ENCODE results near the gene FREY1. TPM values are rescaled to one million over a fixed set of nuclear protein-coding genes. Genes with fewer than 3 reads are reported as not detected.
A peak's percentile ranks its signal among the peaks of the same experiment; 100 is the strongest.

FREY1 gene
- total RNA-seq, 3 donors from 2014 or later = 2.3 to 3.3 (median 2.4) TPM

- peaks cover 37% of the 10 kb centered on the region for H3K27me3 Mint-ChIP-seq (ENCODE audit: low read depth)
- peak; percentile 52 for DNase-seq
- H3K9me3 Mint-ChIP-seq = no peaks in the 10 kb centered on the region
- peaks cover 3% of the 10 kb centered on the region for H3K4me1 Mint-ChIP-seq (ENCODE audit: low read depth)
- ATAC-seq = peak; percentile 82 to 87
- no peaks in the 10 kb centered on the region for H3K36me3 Mint-ChIP-seq (ENCODE audit: insufficient read depth)
- H3K4me3 Mint-ChIP-seq = peak overlapping the region; percentile 60
These were observed 7.5 kb downstream of the FREY1 start for GRCh38 chr11:45899448-45900174.

- Mint-ChIP-seq H3K9me3 (no peaks in the 10 kb centered on the region), H3K4me3 (peak overlapping the region; percentile 60), H3K4me1 (ENCODE audit: low read depth) (peaks cover 3% of the 10 kb centered on the region), H3K27me3 (ENCODE audit: low read depth) (peaks cover 38% of the 10 kb centered on the region), H3K36me3 (ENCODE audit: insufficient read depth) (no peaks in the 10 kb centered on the region)
- no peak for ATAC-seq
- no peak for DNase-seq
These were observed 8.0 kb downstream of the FREY1 start for GRCh38 chr11:45899086-45899447.

GRCh38 chr11:45897556-45897955, 9.5 kb downstream of the FREY1 start:
- H3K9me3 Mint-ChIP-seq = no peaks in the 10 kb centered on the region
- DNase-seq (no peak), ATAC-seq (no peak)
- H3K4me3 Mint-ChIP-seq = no peak overlapping the region
- peaks cover 3% of the 10 kb centered on the region for H3K4me1 Mint-ChIP-seq (ENCODE audit: low read depth)
- peaks cover 42% of the 10 kb centered on the region for H3K27me3 Mint-ChIP-seq (ENCODE audit: low read depth)
- H3K36me3 Mint-ChIP-seq (ENCODE audit: insufficient read depth) = no peaks in the 10 kb centered on the region

- peaks cover 42% of the 10 kb centered on the region for H3K27me3 Mint-ChIP-seq (ENCODE audit: low read depth)
- H3K9me3 Mint-ChIP-seq = no peaks in the 10 kb centered on the region
- no peak overlapping the region for H3K4me3 Mint-ChIP-seq
These were observed 10.6 kb downstream of the FREY1 start for GRCh38 chr11:45896422-45896984.

GRCh38 chr11:45895553-45896259, 11.4 kb downstream of the FREY1 start:
- ATAC-seq (no peak), DNase-seq (no peak)
- Mint-ChIP-seq H3K36me3 (ENCODE audit: insufficient read depth) (no peaks in the 10 kb centered on the region), H3K27me3 (ENCODE audit: low read depth) (peaks cover 41% of the 10 kb centered on the region), H3K4me3 (no peak overlapping the region), H3K4me1 (ENCODE audit: low read depth) (peaks cover 3% of the 10 kb centered on the region), H3K9me3 (no peaks in the 10 kb centered on the region)

More at GRCh38 chr11:45896422-45896984, 10.6 kb downstream of the FREY1 start:
- DNase-seq = no peak
- peaks cover 3% of the 10 kb centered on the region for H3K4me1 Mint-ChIP-seq (ENCODE audit: low read depth)
- ATAC-seq = no peak
- no peaks in the 10 kb centered on the region for H3K36me3 Mint-ChIP-seq (ENCODE audit: insufficient read depth)

GRCh38 chr11:45894555-45895247, 12.4 kb downstream of the FREY1 start:
- Mint-ChIP-seq H3K4me3 (no peak overlapping the region), H3K4me1 (ENCODE audit: low read depth) (peaks cover 3% of the 10 kb centered on the region), H3K27me3 (ENCODE audit: low read depth) (peaks cover 37% of the 10 kb centered on the region), H3K36me3 (ENCODE audit: insufficient read depth) (no peaks in the 10 kb centered on the region), H3K9me3 (no peaks in the 10 kb centered on the region)
- DNase-seq (no peak), ATAC-seq (no peak)

- Mint-ChIP-seq H3K36me3 (ENCODE audit: insufficient read depth) (no peaks in the 10 kb centered on the region), H3K4me3 (no peak overlapping the region), H3K9me3 (no peaks in the 10 kb centered on the region), H3K27me3 (ENCODE audit: low read depth) (peaks cover 25% of the 10 kb centered on the region), H3K4me1 (ENCODE audit: low read depth) (no peaks in the 10 kb centered on the region)
- DNase-seq = no peak
- no peak for ATAC-seq
These were observed 14.2 kb downstream of the FREY1 start for GRCh38 chr11:45892856-45893255.

GRCh38 chr11:45890886-45891550, 16.1 kb downstream of the FREY1 start:
- H3K4me3 Mint-ChIP-seq = no peak overlapping the region
- no peaks in the 10 kb centered on the region for H3K9me3 Mint-ChIP-seq
- peaks cover 15% of the 10 kb centered on the region for H3K27me3 Mint-ChIP-seq (ENCODE audit: low read depth)
- ATAC-seq (no peak), DNase-seq (no peak)
- no peaks in the 10 kb centered on the region for H3K36me3 Mint-ChIP-seq (ENCODE audit: insufficient read depth)
- H3K4me1 Mint-ChIP-seq (ENCODE audit: low read depth) = no peaks in the 10 kb centered on the region

GRCh38 chr11:45889966-45890365, 17.1 kb downstream of the FREY1 start:
- Mint-ChIP-seq H3K27me3 (ENCODE audit: low read depth) (peaks cover 8% of the 10 kb centered on the region), H3K4me3 (no peak overlapping the region), H3K9me3 (no peaks in the 10 kb centered on the region), H3K4me1 (ENCODE audit: low read depth) (peaks cover 3% of the 10 kb centered on the region), H3K36me3 (ENCODE audit: insufficient read depth) (no peaks in the 10 kb centered on the region)
- no peak for ATAC-seq
- DNase-seq = no peak

GRCh38 chr11:45889555-45889954, 17.5 kb downstream of the FREY1 start:
- H3K4me3 Mint-ChIP-seq = no peak overlapping the region
- no peak for ATAC-seq
- peaks cover 4% of the 10 kb centered on the region for H3K27me3 Mint-ChIP-seq (ENCODE audit: low read depth)
- no peaks in the 10 kb centered on the region for H3K9me3 Mint-ChIP-seq
- H3K4me1 Mint-ChIP-seq (ENCODE audit: low read depth) = peaks cover 5% of the 10 kb centered on the region
- DNase-seq = no peak
- H3K36me3 Mint-ChIP-seq (ENCODE audit: insufficient read depth) = no peaks in the 10 kb centered on the region

GRCh38 chr11:45887587-45887986, 19.5 kb downstream of the FREY1 start:
- ATAC-seq = no peak
- no peaks in the 10 kb centered on the region for H3K36me3 Mint-ChIP-seq (ENCODE audit: insufficient read depth)
- no peaks in the 10 kb centered on the region for H3K9me3 Mint-ChIP-seq
- DNase-seq = no peak
- H3K4me3 Mint-ChIP-seq = no peak overlapping the region
- H3K4me1 Mint-ChIP-seq (ENCODE audit: low read depth) = peaks cover 6% of the 10 kb centered on the region
- no peaks in the 10 kb centered on the region for H3K27me3 Mint-ChIP-seq (ENCODE audit: low read depth)

GRCh38 chr11:45886816-45887520, 20.1 kb downstream of the FREY1 start:
- Mint-ChIP-seq H3K4me1 (ENCODE audit: low read depth) (peaks cover 6% of the 10 kb centered on the region), H3K9me3 (no peaks in the 10 kb centered on the region), H3K36me3 (ENCODE audit: insufficient read depth) (peaks cover 3% of the 10 kb centered on the region), H3K27me3 (ENCODE audit: low read depth) (no peaks in the 10 kb centered on the region), H3K4me3 (peak overlapping the region; percentile 26)
- no peak for DNase-seq
- no peak for ATAC-seq

GRCh38 chr11:45885921-45886721, 20.9 kb downstream of the FREY1 start:
- H3K9me3 Mint-ChIP-seq = no peaks in the 10 kb centered on the region
- ATAC-seq = no peak
- peak overlapping the region; percentile 26 for H3K4me3 Mint-ChIP-seq
- peaks cover 3% of the 10 kb centered on the region for H3K36me3 Mint-ChIP-seq (ENCODE audit: insufficient read depth)
- no peaks in the 10 kb centered on the region for H3K27me3 Mint-ChIP-seq (ENCODE audit: low read depth)
- H3K4me1 Mint-ChIP-seq (ENCODE audit: low read depth) = peaks cover 6% of the 10 kb centered on the region
- DNase-seq = no peak

Measured in activated T-cell treated with anti-CD3 and anti-CD28 coated beads, Interleukin-2, amount 50 U/mL, for 4 hours (primary cell).